Suppressor macrophage (primary cell): ENCODE results near the gene CIITA.

Experiments
- DNase-seq, 4 experiments: peaks; one replicate each; pipeline ENCODE4 v3.0.0-alpha.2; 2020 to 2022

Gene CIITA

DNA sequence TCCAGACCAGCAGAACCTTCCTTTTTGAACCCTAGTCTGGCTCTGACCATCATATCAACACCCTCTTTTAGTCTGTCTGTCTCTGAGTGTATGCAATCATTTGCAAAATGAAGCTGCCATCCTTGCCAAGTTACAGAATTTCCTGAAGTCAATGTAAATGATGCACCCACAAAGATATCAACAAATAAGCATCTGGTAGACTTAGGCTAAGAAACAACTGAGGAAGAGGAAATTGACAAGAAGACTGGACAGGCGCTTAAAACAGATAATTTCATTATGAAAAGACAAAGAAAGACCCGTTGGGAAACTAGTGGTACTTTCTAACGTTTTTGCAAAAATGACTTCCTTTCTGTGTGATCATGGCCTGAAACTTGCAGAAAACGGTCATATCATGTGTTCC lies 24.7 kb upstream of the CIITA start:
- DNase-seq, result peak in 2 of 4 experiments; percentile 20 to 43

DNA sequence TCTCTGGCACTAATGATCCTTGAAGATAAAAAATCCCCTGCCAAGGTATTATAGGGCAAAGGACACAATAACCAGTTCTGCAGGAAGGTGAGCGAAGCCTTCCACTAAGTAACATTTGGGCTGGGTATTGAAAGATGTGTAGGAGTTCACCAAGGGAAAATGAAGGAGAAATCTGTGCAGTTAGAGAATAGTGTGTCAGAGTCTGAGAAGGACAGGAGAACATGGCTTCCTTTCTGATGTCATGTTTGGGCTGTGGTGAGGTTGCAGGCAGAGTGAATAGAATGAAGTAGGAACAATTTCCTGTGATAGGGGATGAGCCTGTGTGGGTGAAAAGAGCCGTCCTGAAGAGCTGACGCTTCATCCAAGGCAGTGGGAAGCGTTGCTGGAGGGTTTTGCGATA lies 24.1 kb upstream of the CIITA start:
- peak in 1 of 4 experiments; percentile 37 for DNase-seq

DNA sequence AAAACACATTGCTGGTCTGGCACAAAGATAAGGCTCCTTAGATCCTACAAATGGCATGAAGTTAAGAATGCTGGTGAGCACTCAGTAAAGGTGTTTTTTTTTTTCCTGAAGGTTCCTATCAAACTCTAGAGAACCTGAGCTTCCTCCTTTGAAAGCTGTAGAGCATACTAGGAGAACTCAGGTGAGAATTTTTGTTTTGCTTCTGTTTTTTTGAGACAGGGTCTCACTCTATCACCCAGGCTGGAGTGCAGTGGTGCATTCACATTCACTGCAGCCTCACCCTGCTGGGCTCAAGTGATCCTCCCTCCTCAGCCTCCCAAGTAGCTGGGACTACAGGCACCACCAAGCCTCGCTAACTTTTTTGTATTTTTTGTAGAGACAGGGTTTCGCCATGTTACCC lies 21.0 kb upstream of the CIITA start:
- no peak for DNase-seq

DNA sequence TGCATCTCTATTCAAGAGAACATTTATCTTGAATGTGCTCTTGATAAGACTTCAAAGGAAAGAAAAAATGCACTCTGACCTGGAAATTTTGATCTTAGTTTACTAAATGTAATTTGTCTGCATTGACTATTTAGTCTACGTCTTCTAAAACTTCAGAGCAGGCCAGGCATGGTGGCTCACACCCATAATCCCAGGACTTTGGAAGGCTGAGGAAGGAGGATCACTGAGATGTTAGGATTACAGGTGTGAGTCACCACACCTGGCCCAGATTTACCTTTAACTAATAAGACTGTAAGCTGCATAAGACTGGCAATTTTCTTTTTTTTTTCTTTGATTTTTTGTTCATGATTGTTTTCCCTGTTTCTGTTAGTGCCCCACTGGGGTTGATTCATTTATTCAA lies 18.8 kb upstream of the CIITA start:
- no peak for DNase-seq

DNA sequence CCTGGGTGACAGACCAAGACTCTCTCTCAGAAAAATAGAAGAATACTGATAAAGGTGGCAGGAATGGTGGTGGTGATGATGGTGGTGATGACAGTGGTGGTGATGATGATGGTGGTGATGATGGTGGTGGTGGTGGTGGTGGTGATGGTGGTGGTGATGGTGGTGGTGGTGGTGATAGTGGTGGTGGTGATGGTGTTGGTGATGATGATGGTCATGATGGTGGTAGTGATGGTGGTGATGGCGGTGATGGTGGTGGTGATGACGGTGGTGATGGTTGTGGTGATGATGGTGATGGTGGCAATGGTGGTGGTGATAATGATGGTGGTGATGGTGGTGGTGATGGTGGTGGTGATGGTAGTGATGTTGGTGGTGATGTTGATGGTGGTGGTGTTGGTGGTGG lies 18.0 kb upstream of the CIITA start:
- DNase-seq, result no peak

DNA sequence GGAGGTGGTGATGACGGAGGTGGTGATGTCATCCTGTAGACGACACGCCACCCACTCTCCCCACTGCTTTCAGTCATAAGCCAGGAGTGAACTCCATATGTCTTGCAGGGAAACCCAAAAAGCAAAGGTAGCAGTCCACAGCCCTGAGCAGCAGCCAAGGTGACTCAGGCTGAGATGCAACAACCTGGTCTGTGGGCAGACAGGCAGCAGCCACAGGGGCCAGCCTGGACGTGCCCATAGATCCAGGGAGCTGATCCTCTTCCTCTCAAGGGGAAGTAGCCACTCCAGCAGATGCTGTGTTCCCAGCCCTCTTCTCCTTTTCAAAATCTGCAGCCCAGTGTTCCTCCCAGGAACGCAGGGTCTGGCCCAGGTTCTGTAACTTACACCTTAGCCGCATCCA lies 17.3 kb upstream of the CIITA start:
- peak; percentile 48 to 59 (median 56) for DNase-seq

DNA sequence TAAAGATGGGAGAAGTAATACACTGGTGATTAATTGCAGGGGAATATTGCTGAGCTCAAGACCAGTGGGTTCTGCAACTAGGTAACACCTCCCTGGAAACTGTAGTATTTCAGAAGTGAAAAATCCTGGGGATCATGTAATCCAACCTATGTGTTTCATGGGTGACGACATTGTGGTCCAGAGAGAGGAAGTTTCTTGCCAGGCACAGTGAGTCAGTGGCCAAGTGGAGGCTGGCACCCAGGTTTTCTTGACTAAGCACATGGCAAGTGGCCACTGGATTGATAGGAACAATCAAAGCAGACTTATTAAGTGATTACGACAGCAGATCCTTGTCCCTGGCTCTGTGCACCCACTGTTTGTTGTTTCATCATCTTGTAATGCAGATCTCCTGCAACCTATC lies 14.6 kb upstream of the CIITA start:
- DNase-seq, result peak; percentile 90 to 97 (median 94)

DNA sequence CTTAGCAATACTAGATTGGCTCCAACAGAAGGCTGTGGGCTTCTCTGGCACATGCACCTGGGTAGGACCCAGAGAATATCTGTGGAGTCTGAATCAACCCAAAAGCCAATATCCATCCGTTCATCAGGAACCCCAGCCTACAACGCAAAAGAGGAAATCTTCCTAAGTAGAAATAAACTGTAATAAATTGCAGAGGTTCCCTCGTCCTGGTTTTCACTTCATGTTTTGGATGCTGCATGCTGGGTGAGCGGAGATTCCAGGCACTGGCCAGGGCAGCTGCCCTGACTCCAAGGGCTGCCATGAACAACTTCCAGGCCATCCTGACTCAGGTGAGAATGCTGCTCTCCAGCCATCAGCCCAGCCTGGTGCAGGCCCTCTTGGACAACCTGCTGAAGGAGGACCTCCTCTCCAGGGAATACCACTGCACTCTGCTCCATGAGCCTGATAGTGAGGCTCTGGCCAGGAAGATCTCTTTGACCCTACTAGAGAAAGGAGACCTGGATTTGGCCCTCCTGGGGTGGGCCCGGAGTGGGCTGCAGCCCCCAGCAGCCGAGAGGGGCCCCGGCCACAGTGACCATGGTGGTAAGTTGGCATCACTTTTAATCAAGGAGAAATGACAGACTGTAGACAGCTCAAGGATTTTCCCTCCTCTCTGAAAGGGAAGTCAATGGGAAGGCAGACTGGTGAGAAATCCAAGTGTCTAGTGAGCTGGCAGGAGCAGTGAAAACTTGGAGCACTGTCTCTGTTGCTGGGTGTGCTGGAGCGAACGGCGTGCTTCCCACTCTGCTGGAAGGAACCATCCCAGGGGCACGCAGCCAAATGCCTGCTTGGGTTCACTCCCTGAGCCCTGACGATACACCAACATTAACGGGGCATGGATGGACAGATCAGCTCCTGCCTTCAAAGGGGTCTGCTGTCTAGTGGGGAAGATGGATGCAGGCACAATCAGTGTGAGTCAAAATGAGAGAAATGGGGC lies 10.7 kb upstream of the CIITA start:
- peak in 2 of 4 experiments; percentile 26 to 41 for DNase-seq

DNA sequence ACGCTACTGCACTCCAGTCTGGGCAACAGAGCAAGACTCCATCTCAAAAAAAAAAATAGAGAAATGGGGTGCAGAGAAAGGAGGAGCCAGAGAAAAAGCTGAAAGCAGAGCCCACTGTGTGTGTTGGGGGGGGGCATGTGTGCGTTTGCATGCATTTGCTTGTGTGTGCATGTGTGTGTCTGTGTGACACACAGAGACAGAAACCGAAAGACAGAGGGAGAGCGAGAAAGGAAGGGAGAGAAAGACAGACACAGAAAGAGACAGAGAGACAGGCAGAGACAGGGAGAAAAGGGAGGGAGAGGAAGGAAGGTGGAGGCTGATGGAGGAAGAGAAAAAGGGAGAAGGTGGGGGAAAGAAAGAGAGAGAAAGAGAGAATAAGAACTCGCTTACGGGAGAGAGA lies 9.8 kb upstream of the CIITA start:
- no peak for DNase-seq

DNA sequence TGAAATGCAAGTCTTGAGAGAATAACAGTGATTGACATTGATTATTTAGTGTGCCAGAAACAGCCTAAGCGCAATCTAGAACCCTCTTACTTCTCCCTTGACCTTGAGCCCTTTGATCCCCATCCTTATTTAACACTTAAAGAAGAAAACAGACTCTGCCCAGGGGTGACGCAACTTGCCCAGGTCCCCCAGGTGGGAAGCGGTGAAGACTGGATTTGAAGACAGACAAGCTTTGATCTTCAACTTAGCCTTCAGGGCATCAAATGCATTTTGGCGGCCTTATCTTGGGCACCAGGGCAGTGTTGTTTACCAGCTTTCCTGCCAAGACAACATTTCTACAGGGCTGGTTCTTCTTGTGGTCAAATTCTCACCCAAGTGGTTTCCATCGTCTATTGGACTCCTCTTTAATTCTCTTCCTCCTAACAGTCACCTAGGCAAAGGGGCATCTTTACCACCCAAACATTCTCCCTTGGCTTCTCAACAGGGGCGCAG lies 8.9 kb upstream of the CIITA start:
- no peak for DNase-seq

DNA sequence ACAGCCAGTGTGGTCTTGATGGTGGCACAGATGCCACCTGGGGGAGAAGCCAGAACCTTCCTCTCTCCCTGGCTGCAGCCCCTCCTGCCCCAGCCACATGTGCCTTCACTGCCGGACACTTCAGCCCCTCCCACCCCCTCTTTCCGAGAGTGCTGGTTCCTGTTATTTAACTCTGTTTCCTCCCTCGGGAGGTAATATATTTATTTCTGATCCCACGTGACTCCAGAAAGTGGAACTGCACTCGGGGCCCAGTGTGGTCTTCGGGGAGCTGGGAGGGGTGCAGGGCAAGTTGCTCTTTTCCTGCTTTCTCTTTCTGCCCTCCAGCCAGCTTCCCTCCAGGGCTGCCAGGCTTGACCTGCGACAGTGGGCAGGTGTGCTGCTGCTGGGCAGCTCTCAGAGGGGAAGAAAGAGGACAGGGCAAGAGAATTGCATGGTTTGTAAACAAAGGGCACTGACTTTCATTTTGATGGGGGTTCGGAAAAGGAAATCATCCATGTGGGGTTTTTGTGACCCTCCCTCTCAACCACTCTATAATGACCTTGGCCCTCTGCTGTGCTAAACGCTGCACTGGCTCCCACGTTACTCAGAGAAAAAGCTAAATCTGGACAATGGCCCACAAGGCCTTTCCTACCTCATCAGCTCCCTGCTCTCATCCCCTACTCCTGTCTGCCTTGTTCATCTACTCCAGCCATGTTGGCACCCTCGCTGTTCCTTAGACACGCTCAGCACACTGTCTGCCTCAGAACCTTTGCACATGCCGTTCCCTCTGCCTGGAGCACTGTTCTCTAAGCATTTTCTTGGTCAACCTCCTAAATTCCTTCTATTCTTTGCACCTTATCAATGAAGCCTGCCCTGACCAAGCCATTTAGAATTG lies 8.2 kb upstream of the CIITA start:
- DNase-seq, result peak; percentile 65 to 84 (median 83)

DNA sequence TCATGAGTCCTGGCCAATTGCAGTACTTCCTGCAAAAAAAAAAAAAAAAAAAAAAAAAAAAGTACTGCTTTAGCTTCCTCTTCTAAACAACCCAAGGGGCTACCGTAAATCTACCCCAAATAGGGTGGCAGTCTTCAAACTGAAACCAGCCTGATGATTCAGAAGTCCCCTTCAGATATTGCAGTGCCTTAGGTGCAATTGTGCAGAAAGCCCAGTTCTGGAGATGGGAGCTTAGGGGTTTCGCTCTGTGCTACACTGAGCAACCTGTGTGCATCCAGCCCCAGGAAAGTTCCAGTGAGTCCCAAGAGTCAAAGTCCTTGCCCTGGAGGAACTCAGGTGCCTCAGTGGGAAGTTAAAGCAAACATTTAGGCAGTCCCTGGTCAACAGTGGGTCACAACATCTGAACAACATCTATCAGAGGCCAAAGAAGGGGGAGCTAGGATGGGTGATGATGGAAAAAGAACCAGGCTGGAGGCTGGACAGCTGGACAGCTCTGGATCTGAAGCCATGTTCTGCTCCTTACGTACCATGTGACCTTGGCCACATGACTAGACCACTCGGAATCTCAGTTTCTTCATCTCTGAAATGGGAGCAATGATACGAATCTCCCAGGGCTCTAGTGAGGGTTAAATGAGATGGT lies 6.7 kb upstream of the CIITA start:
- peak in 2 of 4 experiments; percentile 3 to 28 for DNase-seq

DNA sequence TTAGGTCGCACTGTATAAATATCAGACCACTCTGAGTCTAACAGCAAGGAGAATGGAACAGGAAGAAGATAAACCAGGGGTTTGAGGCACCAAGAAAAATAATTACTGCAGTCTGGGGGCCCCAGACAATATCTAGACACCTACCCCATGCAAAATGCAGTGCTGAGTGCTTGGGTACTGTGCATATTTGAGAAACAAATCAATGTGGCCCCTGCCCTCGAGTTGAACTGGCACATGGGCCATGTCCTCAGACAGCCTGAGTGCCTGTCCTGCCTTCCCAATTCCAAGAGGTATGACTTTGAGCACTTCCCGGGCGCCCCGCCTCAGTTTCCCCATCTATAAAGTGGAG lies 6.2 kb upstream of the CIITA start:
- no peak for DNase-seq

DNA sequence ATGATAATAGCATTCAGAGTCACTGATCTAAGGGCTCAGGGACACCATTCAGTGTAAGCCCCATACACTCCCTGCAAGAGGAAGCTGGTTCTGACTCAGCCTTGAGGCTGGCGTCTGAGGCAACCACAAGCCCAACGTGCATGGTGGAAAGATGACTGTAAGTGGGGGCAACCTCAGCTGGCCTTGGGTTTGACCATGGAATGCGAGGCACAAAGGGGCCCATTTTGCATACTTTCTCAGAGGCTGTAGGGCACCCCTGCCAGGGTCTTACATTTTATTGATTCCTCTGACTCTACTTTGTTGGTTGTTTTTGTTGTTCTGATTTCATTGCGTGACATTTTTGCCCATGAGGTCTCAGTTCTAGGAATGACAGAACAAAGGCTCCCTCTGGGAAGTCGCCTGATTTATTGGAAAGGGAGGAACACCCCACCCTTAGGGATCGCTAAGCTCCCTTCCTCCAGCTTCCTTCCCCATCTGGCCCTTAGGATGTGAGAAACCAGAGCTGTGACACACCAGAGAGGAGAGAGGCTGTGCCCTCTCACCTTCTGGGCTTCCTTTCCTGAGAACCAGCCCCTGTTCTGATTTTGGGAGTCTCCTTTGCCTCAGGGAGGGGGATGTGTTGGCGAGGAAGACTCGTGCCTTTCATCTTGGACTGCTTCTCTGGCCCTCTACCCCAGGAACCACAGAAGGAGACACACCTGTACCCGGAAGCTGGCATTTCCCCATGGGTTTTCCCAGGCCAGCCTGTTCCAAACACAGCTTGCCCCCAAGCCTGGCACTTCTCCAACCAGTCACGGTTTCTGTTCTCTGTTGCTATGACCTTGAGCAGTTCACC lies 5.6 kb upstream of the CIITA start:
- DNase-seq, result peak; percentile 88 to 93 (median 91)

DNA sequence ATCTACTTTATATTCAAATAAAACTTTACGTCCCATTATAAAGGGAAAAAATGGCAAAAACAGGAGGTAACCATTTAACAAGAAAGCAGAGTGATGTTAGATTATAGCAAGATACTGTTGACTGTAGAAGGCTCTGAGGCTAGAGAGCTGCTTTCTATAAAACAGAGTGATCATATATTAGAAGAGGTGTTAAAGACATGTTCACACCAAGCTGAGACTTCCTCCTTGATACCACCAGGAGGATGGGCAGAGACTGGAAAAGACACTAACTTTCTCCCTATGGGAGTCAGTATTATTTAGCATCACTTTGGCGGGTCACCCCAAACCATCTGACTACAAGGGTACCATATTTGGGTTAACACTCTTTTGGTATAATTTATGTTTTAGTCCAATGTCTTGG lies 687 bp upstream of the CIITA start:
- no peak for DNase-seq

DNA sequence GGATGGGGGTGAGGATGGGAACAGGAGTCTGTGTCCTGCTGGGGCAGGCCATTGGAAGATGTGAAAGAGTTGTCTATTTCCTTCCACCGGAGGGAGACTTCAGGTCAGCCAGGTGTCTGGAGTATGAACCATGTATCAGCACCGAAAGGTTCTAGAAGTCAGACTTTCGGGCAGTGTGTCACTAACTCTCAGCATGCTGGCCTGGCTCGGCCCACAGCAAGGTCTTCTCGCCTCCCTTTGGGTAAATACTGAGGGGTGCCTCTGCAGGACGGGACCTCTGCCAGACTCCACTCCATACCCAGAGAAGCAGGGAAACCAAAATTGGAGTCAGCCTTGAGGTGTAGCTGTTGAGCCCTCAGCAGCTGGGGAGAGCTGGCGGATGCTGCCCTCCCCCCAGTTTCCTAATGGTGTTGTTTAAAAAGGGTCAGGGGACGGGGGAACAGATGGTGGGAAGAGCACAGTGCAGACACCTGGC lies 507 bp downstream of the CIITA start:
- peak in 1 of 4 experiments; percentile 3 for DNase-seq

DNA sequence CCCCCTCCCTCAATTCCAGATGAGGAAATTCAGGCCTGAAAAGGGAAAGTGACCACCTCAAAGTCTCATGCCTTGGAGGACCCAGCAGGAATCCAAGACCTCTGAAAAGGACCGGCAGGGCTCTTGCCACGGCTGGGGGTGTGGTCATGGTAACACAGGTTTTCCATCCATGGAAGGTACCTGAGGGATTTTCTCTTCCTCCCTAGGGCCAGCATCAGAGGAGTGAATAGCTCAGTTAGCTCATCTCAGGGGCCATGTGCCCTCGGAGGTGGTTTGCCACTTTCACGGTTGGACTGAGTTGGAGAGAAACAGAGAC lies 1.3 kb downstream of the CIITA start:
- DNase-seq, result no peak

DNA sequence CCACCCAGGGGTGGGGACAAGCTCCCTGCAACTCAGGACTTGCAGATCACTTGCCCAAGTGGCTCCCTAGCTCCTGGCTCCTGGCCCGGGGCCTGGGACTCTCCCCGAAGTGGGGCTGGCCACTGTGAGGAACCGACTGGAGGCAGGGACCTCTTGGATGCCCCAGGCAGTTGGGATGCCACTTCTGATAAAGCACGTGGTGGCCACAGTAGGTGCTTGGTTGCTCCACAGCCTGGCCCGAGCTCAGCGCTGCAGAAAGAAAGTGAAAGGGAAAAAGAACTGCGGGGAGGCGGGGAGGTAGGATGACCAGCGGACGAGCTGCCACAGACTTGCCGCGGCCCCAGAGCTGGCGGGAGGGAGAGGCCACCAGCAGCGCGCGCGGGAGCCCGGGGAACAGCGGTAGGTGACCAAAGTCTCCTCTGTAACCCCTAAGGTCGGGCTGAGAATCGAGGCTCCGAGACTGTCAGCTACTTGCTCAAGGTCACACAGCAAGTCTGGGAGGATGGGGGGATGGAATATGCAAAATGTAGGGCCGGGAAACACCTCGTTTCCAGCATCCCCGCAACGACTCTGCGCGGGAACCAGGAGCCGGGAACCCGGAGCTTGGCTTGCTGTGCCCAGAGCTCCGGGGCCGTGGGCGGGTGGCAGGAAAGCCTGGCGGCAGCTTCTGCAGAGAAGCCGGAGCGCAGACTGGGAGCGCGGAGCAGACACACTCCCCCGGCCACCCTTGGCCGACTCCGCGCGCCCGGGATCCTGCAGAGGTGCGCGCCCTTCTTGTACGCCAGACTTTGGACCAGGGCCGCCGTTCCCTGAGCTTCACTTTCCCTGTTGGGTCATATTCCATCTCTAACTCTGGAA lies 1.9 kb downstream of the CIITA start:
- peak; percentile 49 to 84 (median 72) for DNase-seq

DNA sequence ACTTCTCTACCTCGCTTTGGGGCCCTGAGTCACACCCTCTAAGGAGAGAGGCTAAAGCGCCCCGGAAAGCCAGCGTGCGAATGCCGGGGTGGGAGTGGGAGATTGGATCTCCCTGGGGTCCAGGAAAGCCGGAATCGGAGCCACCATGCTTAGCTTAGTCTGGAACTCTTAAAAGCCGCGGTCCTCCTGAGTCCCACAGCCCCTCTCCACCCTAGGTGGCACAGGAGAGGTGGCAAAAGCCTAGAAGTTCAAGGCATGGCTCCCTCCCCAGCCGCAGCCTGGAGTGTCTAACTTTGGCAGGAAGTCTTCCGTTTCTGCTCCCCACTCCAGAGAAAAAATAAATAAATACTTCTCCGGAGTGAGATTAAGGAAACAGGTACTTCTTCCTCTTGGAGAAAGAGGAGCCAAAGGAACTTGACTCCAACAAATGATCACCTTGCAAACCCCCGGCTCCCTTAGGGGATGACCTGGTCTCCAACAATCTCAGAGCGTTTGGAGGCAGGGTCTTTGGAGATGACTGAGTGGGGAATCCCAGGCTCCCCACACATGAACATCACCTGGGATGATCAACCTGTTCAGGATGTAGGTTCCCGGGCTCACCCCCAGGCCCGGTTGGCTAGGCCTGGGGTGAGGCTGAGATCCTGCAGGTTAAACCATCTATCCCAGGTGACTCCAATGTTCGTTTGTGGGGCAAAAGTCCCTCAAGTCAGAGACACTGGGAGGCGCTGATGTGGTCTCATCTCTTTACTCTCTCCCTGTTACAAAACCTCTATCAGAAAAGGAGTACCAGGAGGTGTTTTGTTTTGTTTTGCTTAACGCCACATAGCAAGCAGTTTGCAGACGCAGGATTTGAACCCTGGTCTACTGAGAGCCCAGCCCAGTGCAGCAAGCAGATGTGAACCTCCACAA lies 2.9 kb downstream of the CIITA start:
- peak in 1 of 4 experiments; percentile 10 for DNase-seq
